Gastroesophageal sphincter (tissue), 4 donors: Measurements from ENCODE around the gene WDR86. TPM values are rescaled to one million over a fixed set of nuclear protein-coding genes. Genes with fewer than 3 reads are reported as not detected.

Experiments
- ATAC-seq: fragments of 150-250 bp; one replicate; pipeline ENCODE4 v1.9.1; 2016; ENCODE audit warnings: mild to moderate bottlenecking, moderate library complexity
- H3K27ac ChIP-seq, 4 donors: fragments of 200-600 bp; sonication (generic) in 3 of 4; 1 replicate in 3 of 4; 2 replicates in 1 of 4; pipeline ENCODE4 v1.5.1; 2016 to 2019
- H3K27me3 ChIP-seq: fragments of 200-600 bp; sonication (generic); one replicate; pipeline ENCODE4 v1.5.1; 2019
- H3K36me3 ChIP-seq, 2 donors: fragments of 200-600 bp; sonication (generic); one replicate each; pipeline ENCODE4 v1.5.1; 2019; ENCODE audit warnings: control low read depth in 1 of 2
- H3K4me1 ChIP-seq, 3 donors: fragments of 200-600 bp; sonication (generic); 1 replicate in 2 of 3; 2 replicates in 1 of 3; pipeline ENCODE4 v1.5.1; 2016 to 2019; ENCODE audit warnings: control low read depth in 2 of 3
- H3K4me3 ChIP-seq, 2 donors: fragments of 200-600 bp; sonication (generic); one replicate each; pipeline ENCODE4 v1.5.1; 2019; ENCODE audit warnings: mild to moderate bottlenecking in 1 of 2, moderate library complexity in 1 of 2
- H3K9me3 ChIP-seq, 3 donors: fragments of 200-600 bp; sonication (generic); one replicate each; pipeline ENCODE4 v1.5.1; 2017 to 2019; ENCODE audit warnings: control low read depth in 2 of 3
- CTCF ChIP-seq, 4 experiments: fragments of 200-600 bp in 2 of 4; fragments of 450-650 bp in 2 of 4; sonication (generic) in 1 of 4; IDR thresholded peaks; one replicate each; pipeline ENCODE4 v1.5.1; 2017 to 2019; ENCODE audit warnings: antibody characterized with exemption in 4 of 4, mild to moderate bottlenecking in 2 of 4, moderate library complexity in 2 of 4
- EP300 ChIP-seq: sonication (generic); formaldehyde crosslinking; IDR thresholded peaks from one replicate; pipeline ENCODE4 v1.6.1; 2017; ENCODE audit warnings: antibody characterized with exemption, mild to moderate bottlenecking
- POLR2A ChIP-seq, 2 donors: fragments of 450-650 bp; IDR thresholded peaks; one replicate each; pipeline ENCODE4 v1.6.1; 2017; ENCODE audit warnings: antibody characterized with exemption in 2 of 2, mild to moderate bottlenecking in 2 of 2, moderate library complexity in 1 of 2
- POLR2AphosphoS5 ChIP-seq: sonication (generic); formaldehyde crosslinking; IDR thresholded peaks from one replicate; pipeline ENCODE4 v1.6.1; 2017; ENCODE audit warnings: antibody characterized with exemption
- WGBS, 2 donors: methylation state at CpG; one replicate each; pipeline ENCODE4 v1.1.5; 2018; ENCODE audit warnings: low coverage in 1 of 2; 5-methylcytosine and 5-hydroxymethylcytosine counted together
- total RNA-seq, 4 donors: library from RNA; depleted of rRNA; stranded (reverse); fragments of >200 nt; gene quantifications; one replicate each; pipeline ENCODE4 v1.1.0, GENCODE V29; 2016

Gene WDR86
- total RNA-seq, 4 donors from 2014 or later: 2.6 to 8.2 (median 5.9) TPM

DNA sequence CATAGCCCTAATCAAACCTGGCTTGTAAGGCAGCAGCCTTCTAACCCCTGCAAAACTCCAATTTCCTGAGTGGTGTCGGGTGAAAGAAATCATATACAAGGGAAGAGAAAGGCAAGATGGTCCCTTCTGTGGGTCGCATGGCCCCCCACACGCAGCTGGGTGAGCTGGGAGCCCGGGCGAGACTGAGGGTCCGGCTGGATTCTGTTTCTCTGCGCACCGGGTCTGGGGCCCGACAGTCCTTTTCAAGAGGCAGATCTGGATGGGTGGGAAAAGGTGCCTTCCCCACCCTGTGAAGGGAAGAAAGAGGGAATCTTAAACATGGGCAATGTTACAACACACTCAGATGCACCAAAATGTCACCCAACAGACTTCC lies 18.5 kb downstream of the WDR86 start:
- TF ChIP-seq CTCF (IDR thresholded peaks at IDR 0.05) (no peak), POLR2A (IDR thresholded peaks at IDR 0.05) (no peak), EP300 (no peak), POLR2AphosphoS5 (no peak)
- WGBS, 2 donors: 87% methylated on average over 8 of the region's 9 CpGs; no CpG with 5 or more reads in 1 of the 2 donors
- no peak for ATAC-seq
- H3K27ac ChIP-seq: no peak overlapping the region
- no peaks in the 10 kb centered on the region for H3K9me3 ChIP-seq
- no peaks in the 10 kb centered on the region for H3K36me3 ChIP-seq
- peaks cover 21% of the 10 kb centered on the region for H3K27me3 ChIP-seq
- H3K4me3 ChIP-seq: no peak overlapping the region
- H3K4me1 ChIP-seq: no peaks in the 10 kb centered on the region

DNA sequence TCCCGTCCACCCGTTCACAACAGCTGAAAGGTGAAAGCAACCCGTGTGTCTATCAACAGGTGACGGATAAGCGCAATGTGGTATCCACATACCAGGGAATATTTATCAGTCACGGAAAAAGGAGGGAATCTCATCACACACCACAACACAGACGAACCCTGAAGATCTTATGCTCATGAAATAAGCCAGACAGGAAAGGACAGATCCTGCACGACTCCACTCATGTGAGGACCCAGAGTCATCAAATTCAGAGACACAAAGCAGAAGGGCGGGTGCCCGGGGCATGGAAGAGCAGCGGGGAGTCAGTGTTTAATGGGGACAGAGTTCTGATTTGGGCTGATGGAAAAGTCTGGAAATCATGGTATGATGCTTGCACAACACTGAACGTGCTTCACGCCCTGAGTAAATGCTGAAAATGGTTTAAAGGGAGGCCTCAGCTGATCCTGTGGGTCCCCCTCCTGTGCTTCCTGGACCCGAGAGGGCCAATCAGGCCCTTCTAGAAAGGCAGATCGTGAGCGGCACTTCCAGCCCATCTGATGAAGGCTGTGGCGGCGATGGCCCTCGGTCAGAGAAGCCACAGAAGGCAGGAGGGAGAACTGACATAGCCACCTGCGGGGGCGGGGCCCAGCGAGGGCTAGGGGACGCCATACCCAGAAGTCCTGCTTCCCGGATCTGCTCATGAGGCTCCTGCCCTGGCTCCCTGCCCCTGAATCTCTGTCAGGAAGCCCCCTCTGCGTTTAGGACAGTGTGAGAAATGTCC lies 19.1 kb downstream of the WDR86 start:
- Histone ChIP-seq H3K4me1 (no peaks in the 10 kb centered on the region), H3K27ac (no peak overlapping the region), H3K27me3 (peaks cover 24% of the 10 kb centered on the region), H3K9me3 (no peaks in the 10 kb centered on the region), H3K36me3 (no peaks in the 10 kb centered on the region), H3K4me3 (no peak overlapping the region)
- TF ChIP-seq CTCF (IDR thresholded peaks at IDR 0.05) (no peak), POLR2A (IDR thresholded peaks at IDR 0.05) (no peak), EP300 (no peak), POLR2AphosphoS5 (no peak)
- WGBS, 2 donors: 82 to 87% methylated on average over 3 to 19 of the region's 25 CpGs
- ATAC-seq: no peak

- no peak for ATAC-seq
- no peak for TF ChIP-seq EP300
- no peak for TF ChIP-seq POLR2A (IDR thresholded peaks at IDR 0.05)
- no peaks in the 10 kb centered on the region for H3K9me3 ChIP-seq
These were observed 19.9 kb downstream of the WDR86 start for GRCh38 chr7:151389768-151390597.

DNA sequence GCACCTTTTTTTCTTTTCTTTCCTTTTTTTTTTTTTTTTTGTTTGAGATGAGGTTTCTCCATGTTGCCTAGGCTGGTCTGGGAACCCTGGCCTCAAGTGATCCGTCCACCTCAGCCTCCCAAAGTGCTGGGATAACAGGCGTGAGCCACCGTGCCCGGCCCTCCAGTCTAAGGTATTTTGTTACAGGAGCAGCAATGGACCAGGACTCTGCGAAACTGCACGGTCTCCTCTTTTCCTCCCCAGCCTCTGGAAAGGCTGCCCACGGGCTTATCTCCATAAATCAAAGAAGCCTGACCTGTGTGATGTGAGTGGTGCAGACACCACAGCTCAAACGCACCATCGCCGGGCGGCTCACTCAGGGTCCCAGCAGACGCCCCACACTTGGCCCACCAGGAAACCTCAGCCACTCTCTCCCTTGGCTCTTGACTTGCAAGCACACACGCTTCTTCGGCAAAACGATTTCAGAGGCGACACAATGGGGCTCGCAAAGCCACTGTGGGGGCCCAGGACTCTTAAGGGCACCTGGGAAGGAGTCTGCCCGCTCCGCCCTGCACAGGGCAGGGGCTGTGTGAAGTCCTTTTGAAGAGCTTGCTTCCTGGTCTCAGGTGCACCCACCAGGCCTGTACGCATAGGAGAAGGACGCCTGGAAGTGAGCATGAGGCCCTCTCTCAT lies 20.6 kb downstream of the WDR86 start:
- TF ChIP-seq POLR2A (IDR thresholded peaks at IDR 0.05): no peak
- no peak for TF ChIP-seq CTCF (IDR thresholded peaks at IDR 0.05)
- no peak for TF ChIP-seq EP300
- TF ChIP-seq POLR2AphosphoS5: no peak
- H3K4me1 ChIP-seq: no peaks in the 10 kb centered on the region
- no peak overlapping the region for H3K4me3 ChIP-seq
- WGBS, 2 donors: 100% methylated on average over 1 of the region's 21 CpGs; no CpG with 5 or more reads in 1 of the 2 donors
- no peak for ATAC-seq
- no peak overlapping the region for H3K27ac ChIP-seq
- no peaks in the 10 kb centered on the region for H3K9me3 ChIP-seq
- H3K36me3 ChIP-seq: no peaks in the 10 kb centered on the region
- peaks cover 32% of the 10 kb centered on the region for H3K27me3 ChIP-seq

More at GRCh38 chr7:151389768-151390597, 19.9 kb downstream of the WDR86 start:
- WGBS, 2 donors: 77 to 100% methylated on average over 2 to 6 of the region's 24 CpGs
- no peaks in the 10 kb centered on the region for H3K4me1 ChIP-seq
- no peak overlapping the region for H3K4me3 ChIP-seq
- no peaks in the 10 kb centered on the region for H3K36me3 ChIP-seq
- H3K27ac ChIP-seq: no peak overlapping the region
- peaks cover 32% of the 10 kb centered on the region for H3K27me3 ChIP-seq

DNA sequence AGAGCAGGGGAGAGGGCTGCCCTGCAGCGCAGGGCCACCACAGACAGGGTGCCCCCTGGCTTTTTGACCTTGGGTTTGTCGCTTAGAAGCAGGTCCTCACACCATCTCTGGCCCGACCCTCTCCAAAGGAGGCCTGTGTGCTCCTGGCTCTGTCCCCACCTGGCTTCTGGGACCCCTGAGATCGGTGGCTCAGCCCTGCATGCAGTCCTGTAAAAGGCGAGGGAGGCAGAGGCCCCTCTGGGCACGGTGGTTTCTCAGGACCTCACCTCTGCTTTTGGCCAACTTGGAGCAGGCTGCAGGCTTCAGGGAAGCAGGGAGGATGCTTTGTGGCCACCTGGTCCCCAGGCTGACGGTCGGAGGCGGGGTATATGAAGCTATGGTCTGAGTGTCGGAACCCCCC lies 21.4 kb downstream of the WDR86 start:
- TF ChIP-seq EP300 (no peak), POLR2AphosphoS5 (no peak), CTCF (IDR thresholded peaks at IDR 0.05) (no peak), POLR2A (IDR thresholded peaks at IDR 0.05) (no peak)
- Histone ChIP-seq H3K36me3 (no peaks in the 10 kb centered on the region), H3K27me3 (peaks cover 32% of the 10 kb centered on the region), H3K9me3 (no peaks in the 10 kb centered on the region), H3K4me1 (no peaks in the 10 kb centered on the region), H3K27ac (no peak overlapping the region), H3K4me3 (no peak overlapping the region)
- 60% methylated on average over 1 of the region's 10 CpGs; no CpG with 5 or more reads in 1 of the 2 donors for WGBS, 2 donors
- no peak for ATAC-seq
